ENCODE data around the gene CREG2.

CREG2 gene

GRCh38 chr2:101387151-101387834 lies at the start of gene CREG2:
TSS of gene CREG2 (minus strand) at chr2:101387503. CDS start at chr2:101387457, 46 bp downstream.
- peak in 50 of 56 donors; percentile 9 to 85 (median 54) for DNase-seq

GRCh38 chr2:101435001-101435862 lies 47.9 kb upstream of the CREG2 start:
- DNase-seq = peak in 5 of 56 donors; percentile 3 to 10 (median 4)

- DNase-seq = no peak
These were observed 46.2 kb upstream of the CREG2 start for GRCh38 chr2:101433465-101433864.

GRCh38 chr2:101432411-101433181 lies 45.3 kb upstream of the CREG2 start:
- DNase-seq = no peak

GRCh38 chr2:101431486-101431885 lies 44.2 kb upstream of the CREG2 start:
- DNase-seq = no peak

GRCh38 chr2:101430156-101430555 lies 42.9 kb upstream of the CREG2 start:
- DNase-seq = no peak

GRCh38 chr2:101429453-101429852 lies 42.1 kb upstream of the CREG2 start:
- DNase-seq = no peak

GRCh38 chr2:101428422-101429176 lies 41.3 kb upstream of the CREG2 start:
- no peak for DNase-seq

GRCh38 chr2:101427743-101428142 lies 40.4 kb upstream of the CREG2 start:
- DNase-seq = no peak

- no peak for DNase-seq
These were observed 39.9 kb upstream of the CREG2 start for GRCh38 chr2:101427240-101427639.

GRCh38 chr2:101426822-101427221 lies 39.5 kb upstream of the CREG2 start:
- DNase-seq = no peak

- DNase-seq = no peak
These were observed 33.3 kb upstream of the CREG2 start for GRCh38 chr2:101420623-101421022.

- DNase-seq = peak in 12 of 56 donors; percentile 3 to 56 (median 8)
These were observed 31.9 kb upstream of the CREG2 start for GRCh38 chr2:101419096-101419663.

GRCh38 chr2:101418460-101419095 lies 31.3 kb upstream of the CREG2 start:
- no peak for DNase-seq

GRCh38 chr2:101416609-101417008 lies 29.3 kb upstream of the CREG2 start:
- no peak for DNase-seq

- no peak for DNase-seq
These were observed 28.6 kb upstream of the CREG2 start for GRCh38 chr2:101415884-101416283.

- no peak for DNase-seq
These were observed 27.9 kb upstream of the CREG2 start for GRCh38 chr2:101415220-101415619.

GRCh38 chr2:101412092-101412694 lies 24.9 kb upstream of the CREG2 start:
- DNase-seq = no peak

- DNase-seq = no peak
These were observed 23.4 kb upstream of the CREG2 start for GRCh38 chr2:101410746-101411145.

- no peak for DNase-seq
These were observed 22.8 kb upstream of the CREG2 start for GRCh38 chr2:101410114-101410513.

Data from amygdala (tissue), 56 donors.